Measurements from ENCODE around the gene TNFAIP3. TPM values are rescaled to one million over a fixed set of nuclear protein-coding genes. Genes with fewer than 3 reads are reported as not detected.

TNFAIP3 gene
- total and polyA plus RNA-seq, 2 donors (not counting 3 experiments of a cell fraction or from before 2014, with no cell fraction given), result 4.0 to 8.6 TPM

GRCh38 chr6:137921823-137922222, 54.8 kb downstream of the TNFAIP3 start:
- H4K20me1 ChIP-seq (replicated peaks; ENCODE audit: control insufficient read depth, extremely low read depth, insufficient read depth, low read length), result no peaks in the 10 kb centered on the region
- no peak overlapping the region for H3K9ac ChIP-seq (replicated peaks; ENCODE audit: extremely low read depth, insufficient read depth, low read length)
- no TSS peak for BruUV-seq (replicated peaks)
- intact Hi-C loops (cut with micrococcal nuclease) (loop anchor here (2.0 kb wide), 1 partner anchor 13 kb away; no protein-coding TSS in a partner anchor), dilution Hi-C loops (cut with MboI; ENCODE audit: extremely low pct_ligation_motif_present, low sequenced_read_pairs) (no loop called here)
- POLR2A ChIA-PET, result no interaction called here
- TF ChIP-seq MAX (IDR thresholded peaks at IDR 0.05; ENCODE audit: insufficient read depth, insufficient read length) (no peak), EZH2 (IDR thresholded peaks at IDR 0.05; ENCODE audit: borderline replicate concordance, low read depth, low read length, severe bottlenecking) (no peak)
- DNase-seq (ENCODE audit: low read depth, low spot score) (no peak), FAIRE-seq (no peak)
- no peak overlapping the region for H3K4me3 ChIP-seq (replicated peaks in 1 of 3; ENCODE audit: insufficient read depth in 1 of 3, low read depth in 1 of 3, low read length in 3 of 3)
- no peaks in the 10 kb centered on the region for H3K4me1 ChIP-seq (ENCODE audit: control insufficient read depth, extremely low read depth, insufficient read depth, low read length)
- H3K27me3 ChIP-seq (ENCODE audit: control insufficient read depth in 2 of 2, insufficient read depth in 2 of 2, low read length in 2 of 2), result no peaks in the 10 kb centered on the region
- CTCF ChIA-PET, result interaction anchor here (1.3 to 2.8 kb wide), 2 partner anchors 20 to 50 kb away, joined by 4 to 6 read pairs; no protein-coding TSS in a partner anchor
- no peaks in the 10 kb centered on the region for H3K9me1 ChIP-seq (replicated peaks; ENCODE audit: control insufficient read depth, extremely low read depth, insufficient read depth, low read length)
- no peaks in the 10 kb centered on the region for H3K79me2 ChIP-seq (ENCODE audit: control insufficient read depth, insufficient read depth, low read length)
- H2AFZ ChIP-seq (ENCODE audit: low read depth, low read length), result no peak overlapping the region
- no peaks in the 10 kb centered on the region for H3K36me3 ChIP-seq (ENCODE audit: control insufficient read depth in 2 of 2, extremely low read depth in 1 of 2, insufficient read depth in 2 of 2, low read length in 2 of 2)
- no peak overlapping the region for H3K27ac ChIP-seq (ENCODE audit: insufficient read depth, low read depth, low read length)
- no peak overlapping the region for H3K4me2 ChIP-seq (ENCODE audit: insufficient read depth, low read length)
- no peaks in the 10 kb centered on the region for H3K9me3 ChIP-seq (replicated peaks; ENCODE audit: control insufficient read depth, insufficient read depth, low read length)

DNA sequence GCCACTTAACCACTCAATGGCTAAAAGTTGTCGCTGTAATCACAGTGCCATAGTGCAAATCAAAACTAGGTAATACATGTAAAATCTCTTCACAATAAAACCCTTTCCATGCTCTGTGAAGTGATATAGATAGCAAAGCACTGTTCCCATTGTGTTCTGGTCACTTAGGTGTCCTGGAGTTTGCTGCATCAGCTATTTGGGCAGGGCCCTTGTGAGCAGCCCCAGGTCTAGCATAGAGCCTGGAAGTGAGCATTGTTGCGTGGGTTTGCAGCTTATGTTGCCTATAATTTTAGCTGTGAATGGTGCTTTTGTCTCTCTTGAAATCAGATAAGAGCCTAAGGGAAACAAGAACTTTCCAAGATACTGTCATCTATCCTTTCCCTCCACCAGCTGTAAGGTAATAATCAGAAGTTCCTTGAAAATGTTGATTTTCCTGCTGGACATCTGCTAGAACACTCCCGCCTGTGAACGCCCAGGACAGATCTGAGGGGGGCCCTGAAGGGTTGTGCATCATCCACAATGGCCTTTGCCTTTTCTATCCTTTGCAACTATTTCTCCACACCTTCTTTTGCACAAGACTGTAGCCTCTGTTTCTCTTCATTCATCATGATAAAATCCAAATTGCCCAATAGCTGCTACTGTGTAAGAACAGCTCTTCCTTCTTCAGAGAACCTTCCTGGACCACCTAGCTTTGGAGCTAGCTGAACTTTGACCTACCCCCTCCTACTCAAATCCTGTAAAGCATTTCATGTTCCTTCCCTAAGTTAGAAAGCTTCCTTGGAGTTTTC, 57.0 kb downstream of the TNFAIP3 start:
- H3K9ac ChIP-seq (replicated peaks; ENCODE audit: extremely low read depth, insufficient read depth, low read length), result no peak overlapping the region
- BruUV-seq (replicated peaks), result no TSS peak
- intact Hi-C loops (cut with micrococcal nuclease), result no loop called here
- H2AFZ ChIP-seq (ENCODE audit: low read depth, low read length), result no peak overlapping the region
- H3K4me1 ChIP-seq (ENCODE audit: control insufficient read depth, extremely low read depth, insufficient read depth, low read length), result peaks cover 6% of the 10 kb centered on the region
- DNase-seq (ENCODE audit: low read depth, low spot score) (no peak), FAIRE-seq (no peak)
- no peaks in the 10 kb centered on the region for H3K9me3 ChIP-seq (replicated peaks; ENCODE audit: control insufficient read depth, insufficient read depth, low read length)
- H3K27ac ChIP-seq (ENCODE audit: insufficient read depth, low read depth, low read length), result no peak overlapping the region
- no peaks in the 10 kb centered on the region for H3K27me3 ChIP-seq (ENCODE audit: control insufficient read depth in 2 of 2, insufficient read depth in 2 of 2, low read length in 2 of 2)
- H3K9me1 ChIP-seq (replicated peaks; ENCODE audit: control insufficient read depth, extremely low read depth, insufficient read depth, low read length), result no peaks in the 10 kb centered on the region
- TF ChIP-seq CTCF (IDR thresholded peaks at IDR 0.05; ENCODE audit: extremely low read depth in 1 of 2, insufficient read depth in 1 of 2, low read depth in 1 of 2, low read length in 2 of 2) (no peak), EZH2 (IDR thresholded peaks at IDR 0.05; ENCODE audit: borderline replicate concordance, low read depth, low read length, severe bottlenecking) (no peak), MYC (IDR thresholded peaks at IDR 0.05; ENCODE audit: low read depth, low read length) (no peak), JUN (IDR thresholded peaks at IDR 0.05; ENCODE audit: borderline replicate concordance, insufficient read depth, insufficient read length, low read depth) (no peak), POLR2A (IDR thresholded peaks at IDR 0.05; ENCODE audit: low read depth, low read length) (no peak), POLR2AphosphoS5 (IDR thresholded peaks at IDR 0.05; ENCODE audit: insufficient read depth, low read depth, low read length) (no peak), GATA2 (IDR thresholded peaks at IDR 0.05; ENCODE audit: insufficient read depth, insufficient read length, low read depth, low read length) (no peak), FOS (IDR thresholded peaks at IDR 0.05; ENCODE audit: borderline replicate concordance, insufficient read depth, low read length) (no peak), MAX (IDR thresholded peaks at IDR 0.05; ENCODE audit: insufficient read depth, insufficient read length) (no peak)
- H4K20me1 ChIP-seq (replicated peaks; ENCODE audit: control insufficient read depth, extremely low read depth, insufficient read depth, low read length), result no peaks in the 10 kb centered on the region
- H3K4me2 ChIP-seq (ENCODE audit: insufficient read depth, low read length), result no peak overlapping the region
- H3K4me3 ChIP-seq (replicated peaks in 1 of 3; ENCODE audit: insufficient read depth in 1 of 3, low read depth in 1 of 3, low read length in 3 of 3), result no peak overlapping the region
- dilution Hi-C loops (cut with MboI; ENCODE audit: extremely low pct_ligation_motif_present, low sequenced_read_pairs), result no loop called here
- POLR2A ChIA-PET, result no interaction called here
- no peaks in the 10 kb centered on the region for H3K79me2 ChIP-seq (ENCODE audit: control insufficient read depth, insufficient read depth, low read length)
- CTCF ChIA-PET, result interaction anchor here (1.0 kb wide), 1 partner anchor 216 kb away, joined by 3 read pairs; no protein-coding TSS in a partner anchor
- H3K36me3 ChIP-seq (ENCODE audit: control insufficient read depth in 2 of 2, extremely low read depth in 1 of 2, insufficient read depth in 2 of 2, low read length in 2 of 2), result no peaks in the 10 kb centered on the region
